SH-SY5Y (cell line): ENCODE results near the gene HNRNPLL.

Experiments
- GATA2 ChIP-seq: IDR thresholded peaks from 2 replicates; pipeline ENCODE4 v1.6.1; 2011; ENCODE audit warnings: mild to moderate bottlenecking, low read depth, low read length
- GATA3 ChIP-seq: IDR thresholded peaks from 2 replicates; pipeline ENCODE4 v1.6.1; 2011; ENCODE audit warnings: low read depth, mild to moderate bottlenecking, low read length, moderate library complexity

DNA sequence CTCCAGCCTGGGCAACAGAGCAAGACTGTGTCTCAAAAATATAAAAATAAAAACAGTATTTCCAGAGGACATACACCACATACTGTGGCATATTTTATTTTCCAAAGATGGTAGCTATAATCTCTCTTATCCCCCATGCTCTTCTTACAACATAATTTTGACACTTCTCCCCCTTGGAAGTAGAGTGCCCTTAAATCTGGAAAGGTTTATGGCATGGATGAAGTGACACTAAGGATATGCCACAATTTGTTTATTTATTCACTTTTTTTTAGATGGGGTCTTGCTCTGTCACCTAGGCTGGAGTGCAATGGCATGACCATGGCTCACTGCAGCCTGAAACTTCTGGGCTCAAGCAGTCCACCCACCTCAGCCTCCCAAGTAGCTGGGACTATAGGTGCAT is 56.7 kb downstream of the HNRNPLL start:
- TF ChIP-seq GATA3 (no peak), GATA2 (no peak)
